Measurements from ENCODE around the gene PLCG1. TPM values are rescaled to one million over a fixed set of nuclear protein-coding genes. Genes with fewer than 3 reads are reported as not detected.

PLCG1 gene
- total and polyA plus RNA-seq, 2 of the 8 experiments (the other 6 are each of a cell fraction or from before 2014, with no cell fraction given), result 103 to 154 TPM

GRCh38 chr20:41095110-41095969 is 42.0 kb upstream of the PLCG1 start:
- H4K8ac ChIP-seq (ENCODE audit: extremely low read depth, insufficient read depth, low read length), result no peak overlapping the region
- no peak overlapping the region for H4K5ac ChIP-seq (ENCODE audit: insufficient read length, low read depth, low read length)
- no peaks in the 10 kb centered on the region for H3K9me3 ChIP-seq (ENCODE audit: insufficient read depth in 2 of 2, low read depth in 1 of 2, low read length in 1 of 2)
- no peak overlapping the region for H3K14ac ChIP-seq (ENCODE audit: insufficient read length)
- no peak overlapping the region for H4K91ac ChIP-seq (replicated peaks; ENCODE audit: insufficient read length, low read length)
- no peak overlapping the region for H3K4me2 ChIP-seq (ENCODE audit: insufficient read depth in 1 of 2, low read depth in 2 of 2, low read length in 2 of 2)
- POLR2A ChIA-PET (ENCODE audit: partially characterized antibody), result interaction anchor here (1.1 kb wide), 2 partner anchors 26 to 127 kb away, joined by 3 to 4 read pairs; no protein-coding TSS in a partner anchor
- H3K79me1 ChIP-seq (ENCODE audit: low read depth, low read length), result no peaks in the 10 kb centered on the region
- no peak for DNase-seq (ENCODE audit: low read depth in 1 of 2, low spot score in 2 of 2)
- no peak overlapping the region for H3K27ac ChIP-seq (ENCODE audit: low read depth, low read length)
- H2AK5ac ChIP-seq (ENCODE audit: low read depth, low read length), result no peak overlapping the region
- H3K79me2 ChIP-seq (ENCODE audit: control insufficient read depth in 1 of 2, insufficient read depth in 2 of 2, low read length in 2 of 2), result no peaks in the 10 kb centered on the region
- no peak overlapping the region for H3K23ac ChIP-seq (ENCODE audit: insufficient read length)
- no peak overlapping the region for H3K18ac ChIP-seq (ENCODE audit: extremely low read depth, low read length)
- H3K9ac ChIP-seq (replicated peaks in 1 of 4; ENCODE audit: extremely low read depth in 1 of 4, low read depth in 3 of 4, low read length in 3 of 4), result no peak overlapping the region
- 60% methylated on average over 7 of the region's 7 CpGs; no CpG with 5 or more reads in 1 of the 2 experiments for WGBS, 2 experiments (ENCODE audit: extremely low coverage in 1 of 2, insufficient coverage in 1 of 2, insufficient read length in 1 of 2, insufficient replicate concordance in 2 of 2, low coverage in 1 of 2, low lambda C conversion rate in 2 of 2, missing lambda C conversion rate in 1 of 2)
- no peak overlapping the region for H2BK20ac ChIP-seq (ENCODE audit: low read length)
- H2BK5ac ChIP-seq (ENCODE audit: low read depth, low read length), result no peak overlapping the region
- no peaks in the 10 kb centered on the region; the same call in 1 of the 2 replicates for H3K23me2 ChIP-seq (ENCODE audit: low read depth, low read length)
- no peak overlapping the region for H2BK15ac ChIP-seq (ENCODE audit: low read length)
- no peaks in the 10 kb centered on the region for H3K27me3 ChIP-seq (replicated peaks in 1 of 4; ENCODE audit: control insufficient read depth in 3 of 4, extremely low read depth in 1 of 4, insufficient read depth in 3 of 4, low read length in 3 of 4)
- no peak overlapping the region for H3K4ac ChIP-seq (replicated peaks; ENCODE audit: insufficient read length, low read depth, low read length)
- no peaks in the 10 kb centered on the region for H3K4me1 ChIP-seq (replicated peaks in 1 of 4; ENCODE audit: control insufficient read depth in 3 of 4, insufficient read depth in 4 of 4, low read length in 3 of 4)
- no peak overlapping the region for H2BK12ac ChIP-seq (ENCODE audit: low read depth, low read length)
- no peak overlapping the region for H2AFZ ChIP-seq (ENCODE audit: low read length)
- H3K36me3 ChIP-seq (ENCODE audit: control insufficient read depth in 2 of 4, insufficient read depth in 4 of 4, low read length in 3 of 4), result peaks cover 24 to 65% (median 54%) of the 10 kb centered on the region in 4 experiments
- no peak overlapping the region for H2BK120ac ChIP-seq (replicated peaks; ENCODE audit: low read depth, low read length)
- H4K20me1 ChIP-seq (replicated peaks in 1 of 2; ENCODE audit: control insufficient read depth in 1 of 2, insufficient read depth in 2 of 2, low read length in 2 of 2), result peaks cover 0 to 5% of the 10 kb centered on the region in 2 experiments
- CTCF ChIA-PET (ENCODE audit: partially characterized antibody), result interaction anchor here (0.6 to 9.6 kb wide), 37 partner anchors 8 to 756 kb away, joined by 3 to 99 read pairs (median 4); no protein-coding TSS in a partner anchor
- H3K4me3 ChIP-seq (ENCODE audit: extremely low read depth in 1 of 4, insufficient read depth in 2 of 4, low read depth in 3 of 4, low read length in 4 of 4), result no peak overlapping the region
- FAIRE-seq, result no peak
- H3K56ac ChIP-seq (replicated peaks; ENCODE audit: insufficient read length, low read depth, low read length), result no peak overlapping the region
- peak; percentile 72 to 74 for TF ChIP-seq RAD21 (IDR thresholded peaks at IDR 0.05 in 1 of 2, conservative IDR thresholded peaks at IDR 0.05 in 1 of 2; ENCODE audit: low read depth in 2 of 2, low read length in 2 of 2)
- peak; percentile 56 to 82 (median 67) for TF ChIP-seq CTCF (IDR thresholded peaks at IDR 0.05; ENCODE audit: control extremely low read depth in 1 of 3, insufficient read depth in 1 of 3, low read depth in 1 of 3, low read length in 3 of 3)
- no peak for TF ChIP-seq RFX5 (IDR thresholded peaks at IDR 0.05; ENCODE audit: borderline replicate concordance, low read depth, low read length)
- no peak for TF ChIP-seq KDM4A (IDR thresholded peaks at IDR 0.05; ENCODE audit: low read depth, low read length, severe bottlenecking)
- TF ChIP-seq TAF7 (optimal IDR thresholded peaks at IDR 0.05; ENCODE audit: borderline replicate concordance, low read depth, low read length), result no peak
- peak; percentile 81 for TF ChIP-seq YY1 (IDR thresholded peaks at IDR 0.05; ENCODE audit: low read depth, low read length)
- no peak for TF ChIP-seq TEAD4 (IDR thresholded peaks at IDR 0.05; ENCODE audit: low read depth, low read length)
- TF ChIP-seq EP300 (IDR thresholded peaks at IDR 0.05; ENCODE audit: borderline replicate concordance in 1 of 2, low read depth in 2 of 2, low read length in 2 of 2), result no peak
